ENCODE data around the gene PROC. TPM values are rescaled to one million over a fixed set of nuclear protein-coding genes. Genes with fewer than 3 reads are reported as not detected.

Gene PROC
- total RNA-seq, 2 experiments from 2014 or later = 0.41 to 0.59 TPM

- POLR2A ChIA-PET = interaction anchor here (0.8 to 1.1 kb wide), 2 partner anchors 21 to 36 kb away, joined by 3 to 6 read pairs; no protein-coding TSS in a partner anchor
- DNase-seq (ENCODE audit: low spot score) = no peak
- peaks cover 52% of the 10 kb centered on the region for H3K4me1 ChIP-seq (ENCODE audit: insufficient read depth, low read length, poor library complexity, severe bottlenecking)
- no TSS peak for BruUV-seq (replicated peaks)
- intact Hi-C loops (cut with micrococcal nuclease; ENCODE audit: unreplicated experiment) = loop anchor here (2.0 to 10.0 kb wide), 6 partner anchors 19 to 729 kb away; partner anchors contain the start of genes GYPC and IWS1
- CTCF ChIA-PET (ENCODE audit: unreplicated experiment) = no interaction called here
- peaks cover 72% of the 10 kb centered on the region for H3K79me2 ChIP-seq (ENCODE audit: insufficient read depth, low read depth, low read length)
- no peak overlapping the region for H2AFZ ChIP-seq (ENCODE audit: low read length)
- H3K4me3 ChIP-seq (ENCODE audit: low read depth, low read length, poor library complexity, severe bottlenecking) = peak overlapping the region; percentile 95
- no peaks in the 10 kb centered on the region for H3K9me2 ChIP-seq (ENCODE audit: insufficient read depth, low read length)
- no peak for TF ChIP-seq CTCF (conservative IDR thresholded peaks at IDR 0.05; ENCODE audit: low read length)
- TF ChIP-seq EZH2phosphoT487 (IDR thresholded peaks at IDR 0.05; ENCODE audit: borderline replicate concordance, low read depth, low read length) = no peak
- H3K27ac ChIP-seq (ENCODE audit: low read depth, low read length, poor library complexity, severe bottlenecking) = peak overlapping the region; percentile 98
- peaks cover 25% of the 10 kb centered on the region for H4K20me1 ChIP-seq (ENCODE audit: insufficient read depth, low read length)
- peaks cover 27% of the 10 kb centered on the region for H3K36me3 ChIP-seq (ENCODE audit: insufficient read depth, low read length)
- H3K4me2 ChIP-seq (ENCODE audit: low read length) = peak overlapping the region; percentile 74
- H3K9me3 ChIP-seq (ENCODE audit: low read length) = peaks cover 1% of the 10 kb centered on the region; the same call in 1 of the 2 replicates
Observed at GRCh38 chr2:127386246-127386645, 32.0 kb upstream of the PROC start.

- H4K20me1 ChIP-seq (ENCODE audit: insufficient read depth, low read length) = peaks cover 20% of the 10 kb centered on the region
- H3K27ac ChIP-seq (ENCODE audit: low read depth, low read length, poor library complexity, severe bottlenecking) = peak overlapping the region; percentile 98
- ChIA-PET CTCF (ENCODE audit: unreplicated experiment) (no interaction called here), POLR2A (interaction anchor here (0.6 to 0.8 kb wide), 2 partner anchors 36 to 955 kb away, joined by 3 read pairs; no protein-coding TSS in a partner anchor)
- intact Hi-C loops (cut with micrococcal nuclease; ENCODE audit: unreplicated experiment) = loop anchor here (2.0 to 10.0 kb wide), 6 partner anchors 20 to 730 kb away; partner anchors contain the start of genes GYPC and IWS1
- H3K4me1 ChIP-seq (ENCODE audit: insufficient read depth, low read length, poor library complexity, severe bottlenecking) = peaks cover 59% of the 10 kb centered on the region
- H3K79me2 ChIP-seq (ENCODE audit: insufficient read depth, low read depth, low read length) = peaks cover 67% of the 10 kb centered on the region
- H3K36me3 ChIP-seq (ENCODE audit: insufficient read depth, low read length) = peaks cover 30% of the 10 kb centered on the region
- TSS peak; percentile 62 for BruUV-seq (replicated peaks)
- peak overlapping the region; percentile 95 for H3K4me3 ChIP-seq (ENCODE audit: low read depth, low read length, poor library complexity, severe bottlenecking)
- H3K9me2 ChIP-seq (ENCODE audit: insufficient read depth, low read length) = no peaks in the 10 kb centered on the region
- peak overlapping the region; percentile 74 for H3K4me2 ChIP-seq (ENCODE audit: low read length)
- no peaks in the 10 kb centered on the region for H3K9me3 ChIP-seq (ENCODE audit: low read length)
- 0 out of 2 replicates have a peak overlapping the region, but pooled peaks have one; percentile 59 for H2AFZ ChIP-seq (ENCODE audit: low read length)
- TF ChIP-seq CTCF (conservative IDR thresholded peaks at IDR 0.05; ENCODE audit: low read length) (no peak), EZH2phosphoT487 (IDR thresholded peaks at IDR 0.05; ENCODE audit: borderline replicate concordance, low read depth, low read length) (no peak)
- DNase-seq (ENCODE audit: low spot score) = peak; percentile 95
Observed at GRCh38 chr2:127386764-127387654, 31.2 kb upstream of the PROC start.
